Measurements from ENCODE around the gene LPIN2. TPM values are rescaled to one million over a fixed set of nuclear protein-coding genes. Genes with fewer than 3 reads are reported as not detected.
"Not testable (repeated sequence)": the region's sequence is repeated elsewhere in the genome, so short reads cannot be mapped to it uniquely, and the experiment has no call there.

LPIN2 gene
- total and polyA plus RNA-seq, 4 donors, result 58.6 to 284 (median 103) TPM

DNA sequence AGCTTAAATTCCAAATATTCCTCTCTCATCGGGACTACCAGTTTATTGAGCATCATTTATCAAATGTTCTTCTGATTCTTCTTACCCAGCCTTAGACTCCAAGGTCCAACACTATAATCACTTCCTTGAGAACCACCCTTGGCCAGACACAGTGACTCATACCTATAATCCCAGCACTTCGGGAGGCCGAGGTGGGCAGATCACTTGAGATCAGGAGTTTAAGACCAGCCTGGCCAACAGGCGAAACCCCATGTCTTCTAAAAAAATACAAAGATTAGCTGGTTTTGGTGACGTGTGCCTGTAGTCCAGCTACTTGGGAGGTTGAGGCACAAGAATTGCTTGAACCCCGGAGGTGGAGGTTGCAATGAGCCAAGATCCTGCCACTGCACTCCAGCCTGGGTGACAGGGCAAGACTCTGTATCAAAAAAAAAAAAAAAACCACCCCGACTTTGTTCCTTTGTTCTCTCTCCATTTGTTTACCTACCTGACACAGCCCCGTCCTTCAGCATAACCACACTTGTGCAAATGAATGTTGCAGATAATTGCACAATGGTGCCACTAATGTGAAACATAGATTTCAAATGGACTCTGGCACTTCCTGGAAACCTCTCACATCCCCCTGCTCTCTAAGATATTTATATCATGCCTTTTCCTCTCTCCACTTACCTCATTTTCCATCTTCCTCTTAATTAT is 38.9 kb upstream of the LPIN2 start:
- no peak overlapping the region for H3K4me3 ChIP-seq (ENCODE audit: low read depth in 1 of 3, low read length in 3 of 3)
- no peaks in the 10 kb centered on the region for H3K9me3 ChIP-seq (ENCODE audit: control insufficient read depth in 4 of 4, low read length in 3 of 4)
- H3K9ac ChIP-seq (ENCODE audit: low read depth in 1 of 2, low read length in 2 of 2), result no peak overlapping the region
- H3K4me1 ChIP-seq (ENCODE audit: control insufficient read depth in 4 of 4, insufficient read depth in 4 of 4, low read length in 3 of 4), result peaks cover 0 to 14% (median 3%) of the 10 kb centered on the region in 4 donors
- H3K27ac ChIP-seq (ENCODE audit: low read depth in 1 of 2, low read length in 2 of 2), result peak overlapping the region; percentile 60 to 62
- TF ChIP-seq HNF4A (conservative IDR thresholded peaks at IDR 0.05), result peak; percentile 95 to 96
- peak; percentile 77 to 90 for TF ChIP-seq EGR1 (IDR thresholded peaks at IDR 0.05; ENCODE audit: low read depth in 2 of 2)
- TF ChIP-seq NR2F2 (IDR thresholded peaks at IDR 0.05), result no peak
- TF ChIP-seq GABPA (IDR thresholded peaks at IDR 0.05 in 1 of 2, conservative IDR thresholded peaks at IDR 0.05 in 1 of 2), result no peak
- TF ChIP-seq RXRA (IDR thresholded peaks at IDR 0.05), result peak; percentile 86 to 91
- peak; percentile 62 for TF ChIP-seq FOXA1 (IDR thresholded peaks at IDR 0.05)
- TF ChIP-seq SP1 (IDR thresholded peaks at IDR 0.05), result peak; percentile 96
- TF ChIP-seq YY1 (IDR thresholded peaks at IDR 0.05), result peak; percentile 78
- TF ChIP-seq JUND (IDR thresholded peaks at IDR 0.05), result peak; percentile 81 to 84
- TF ChIP-seq HNF4G (IDR thresholded peaks at IDR 0.05), result peak; percentile 92
- TF ChIP-seq FOXA2 (IDR thresholded peaks at IDR 0.05), result peak; percentile 64
- TF ChIP-seq, protein P1, sequence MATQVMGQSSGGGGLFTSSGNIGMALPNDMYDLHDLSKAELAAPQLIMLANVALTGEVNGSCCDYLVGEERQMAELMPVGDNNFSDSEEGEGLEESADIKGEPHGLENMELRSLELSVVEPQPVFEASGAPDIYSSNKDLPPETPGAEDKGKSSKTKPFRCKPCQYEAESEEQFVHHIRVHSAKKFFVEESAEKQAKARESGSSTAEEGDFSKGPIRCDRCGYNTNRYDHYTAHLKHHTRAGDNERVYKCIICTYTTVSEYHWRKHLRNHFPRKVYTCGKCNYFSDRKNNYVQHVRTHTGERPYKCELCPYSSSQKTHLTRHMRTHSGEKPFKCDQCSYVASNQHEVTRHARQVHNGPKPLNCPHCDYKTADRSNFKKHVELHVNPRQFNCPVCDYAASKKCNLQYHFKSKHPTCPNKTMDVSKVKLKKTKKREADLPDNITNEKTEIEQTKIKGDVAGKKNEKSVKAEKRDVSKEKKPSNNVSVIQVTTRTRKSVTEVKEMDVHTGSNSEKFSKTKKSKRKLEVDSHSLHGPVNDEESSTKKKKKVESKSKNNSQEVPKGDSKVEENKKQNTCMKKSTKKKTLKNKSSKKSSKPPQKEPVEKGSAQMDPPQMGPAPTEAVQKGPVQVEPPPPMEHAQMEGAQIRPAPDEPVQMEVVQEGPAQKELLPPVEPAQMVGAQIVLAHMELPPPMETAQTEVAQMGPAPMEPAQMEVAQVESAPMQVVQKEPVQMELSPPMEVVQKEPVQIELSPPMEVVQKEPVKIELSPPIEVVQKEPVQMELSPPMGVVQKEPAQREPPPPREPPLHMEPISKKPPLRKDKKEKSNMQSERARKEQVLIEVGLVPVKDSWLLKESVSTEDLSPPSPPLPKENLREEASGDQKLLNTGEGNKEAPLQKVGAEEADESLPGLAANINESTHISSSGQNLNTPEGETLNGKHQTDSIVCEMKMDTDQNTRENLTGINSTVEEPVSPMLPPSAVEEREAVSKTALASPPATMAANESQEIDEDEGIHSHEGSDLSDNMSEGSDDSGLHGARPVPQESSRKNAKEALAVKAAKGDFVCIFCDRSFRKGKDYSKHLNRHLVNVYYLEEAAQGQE (IDR thresholded peaks at IDR 0.05), result peak; percentile 39
- no peak for TF ChIP-seq TAF1 (conservative IDR thresholded peaks at IDR 0.05)
- TF ChIP-seq, protein P2, sequence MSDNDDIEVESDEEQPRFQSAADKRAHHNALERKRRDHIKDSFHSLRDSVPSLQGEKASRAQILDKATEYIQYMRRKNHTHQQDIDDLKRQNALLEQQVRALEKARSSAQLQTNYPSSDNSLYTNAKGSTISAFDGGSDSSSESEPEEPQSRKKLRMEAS (IDR thresholded peaks at IDR 0.05), result peak; percentile 98
- peak; percentile 58 to 67 for TF ChIP-seq RAD21 (IDR thresholded peaks at IDR 0.05)
- TF ChIP-seq, protein P3, sequence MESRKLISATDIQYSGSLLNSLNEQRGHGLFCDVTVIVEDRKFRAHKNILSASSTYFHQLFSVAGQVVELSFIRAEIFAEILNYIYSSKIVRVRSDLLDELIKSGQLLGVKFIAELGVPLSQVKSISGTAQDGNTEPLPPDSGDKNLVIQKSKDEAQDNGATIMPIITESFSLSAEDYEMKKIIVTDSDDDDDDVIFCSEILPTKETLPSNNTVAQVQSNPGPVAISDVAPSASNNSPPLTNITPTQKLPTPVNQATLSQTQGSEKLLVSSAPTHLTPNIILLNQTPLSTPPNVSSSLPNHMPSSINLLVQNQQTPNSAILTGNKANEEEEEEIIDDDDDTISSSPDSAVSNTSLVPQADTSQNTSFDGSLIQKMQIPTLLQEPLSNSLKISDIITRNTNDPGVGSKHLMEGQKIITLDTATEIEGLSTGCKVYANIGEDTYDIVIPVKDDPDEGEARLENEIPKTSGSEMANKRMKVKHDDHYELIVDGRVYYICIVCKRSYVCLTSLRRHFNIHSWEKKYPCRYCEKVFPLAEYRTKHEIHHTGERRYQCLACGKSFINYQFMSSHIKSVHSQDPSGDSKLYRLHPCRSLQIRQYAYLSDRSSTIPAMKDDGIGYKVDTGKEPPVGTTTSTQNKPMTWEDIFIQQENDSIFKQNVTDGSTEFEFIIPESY (IDR thresholded peaks at IDR 0.05), result peak; percentile 64
- TF ChIP-seq, protein P4, sequence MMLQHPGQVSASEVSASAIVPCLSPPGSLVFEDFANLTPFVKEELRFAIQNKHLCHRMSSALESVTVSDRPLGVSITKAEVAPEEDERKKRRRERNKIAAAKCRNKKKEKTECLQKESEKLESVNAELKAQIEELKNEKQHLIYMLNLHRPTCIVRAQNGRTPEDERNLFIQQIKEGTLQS (IDR thresholded peaks at IDR 0.05), result peak; percentile 72
- TF ChIP-seq, protein P5, sequence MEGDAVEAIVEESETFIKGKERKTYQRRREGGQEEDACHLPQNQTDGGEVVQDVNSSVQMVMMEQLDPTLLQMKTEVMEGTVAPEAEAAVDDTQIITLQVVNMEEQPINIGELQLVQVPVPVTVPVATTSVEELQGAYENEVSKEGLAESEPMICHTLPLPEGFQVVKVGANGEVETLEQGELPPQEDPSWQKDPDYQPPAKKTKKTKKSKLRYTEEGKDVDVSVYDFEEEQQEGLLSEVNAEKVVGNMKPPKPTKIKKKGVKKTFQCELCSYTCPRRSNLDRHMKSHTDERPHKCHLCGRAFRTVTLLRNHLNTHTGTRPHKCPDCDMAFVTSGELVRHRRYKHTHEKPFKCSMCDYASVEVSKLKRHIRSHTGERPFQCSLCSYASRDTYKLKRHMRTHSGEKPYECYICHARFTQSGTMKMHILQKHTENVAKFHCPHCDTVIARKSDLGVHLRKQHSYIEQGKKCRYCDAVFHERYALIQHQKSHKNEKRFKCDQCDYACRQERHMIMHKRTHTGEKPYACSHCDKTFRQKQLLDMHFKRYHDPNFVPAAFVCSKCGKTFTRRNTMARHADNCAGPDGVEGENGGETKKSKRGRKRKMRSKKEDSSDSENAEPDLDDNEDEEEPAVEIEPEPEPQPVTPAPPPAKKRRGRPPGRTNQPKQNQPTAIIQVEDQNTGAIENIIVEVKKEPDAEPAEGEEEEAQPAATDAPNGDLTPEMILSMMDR (IDR thresholded peaks at IDR 0.05; ENCODE audit: low read depth, low read length, missing input control), result no peak
- WGBS, result 61% methylated on average over 8 of the region's 8 CpGs
- H3K36me3 ChIP-seq (ENCODE audit: control insufficient read depth in 4 of 4, insufficient read depth in 3 of 4, low read depth in 1 of 4, low read length in 3 of 4), result no peaks in the 10 kb centered on the region
- H3K27me3 ChIP-seq (ENCODE audit: control insufficient read depth in 4 of 4, insufficient read depth in 4 of 4, low read length in 3 of 4), result no peaks in the 10 kb centered on the region
- DNase-seq (ENCODE audit: low spot score), result no peak

DNA sequence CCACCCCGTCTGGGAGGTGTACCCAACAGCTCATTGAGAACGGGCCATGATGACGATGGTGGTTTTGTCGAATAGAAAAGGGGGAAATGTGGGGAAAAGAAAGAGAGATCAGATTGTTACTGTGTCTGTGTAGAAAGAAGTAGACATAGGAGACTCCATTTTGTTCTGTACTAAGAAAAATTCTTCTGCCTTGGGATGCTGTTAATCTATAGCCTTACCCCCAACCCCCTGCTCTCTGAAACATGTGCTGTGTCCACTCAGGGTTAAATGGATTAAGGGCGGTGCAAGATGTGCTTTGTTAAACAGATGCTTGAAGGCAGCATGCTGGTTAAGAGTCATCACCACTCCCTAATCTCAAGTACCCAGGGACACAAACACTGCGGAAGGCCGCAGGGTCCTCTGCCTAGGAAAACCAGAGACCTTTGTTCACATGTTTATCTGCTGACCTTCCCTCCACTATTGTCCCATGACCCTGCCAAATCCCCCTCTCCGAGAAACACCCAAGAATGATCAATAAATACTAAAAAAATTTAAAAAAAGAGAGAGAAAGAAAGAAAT is 37.0 kb upstream of the LPIN2 start:
- not testable (repeated sequence) for H3K4me3 ChIP-seq (ENCODE audit: low read depth in 1 of 3, low read length in 3 of 3); H3K9ac ChIP-seq (ENCODE audit: low read depth in 1 of 2, low read length in 2 of 2); H3K27me3 ChIP-seq (ENCODE audit: control insufficient read depth in 4 of 4, insufficient read depth in 4 of 4, low read length in 3 of 4); H3K27ac ChIP-seq (ENCODE audit: low read depth in 1 of 2, low read length in 2 of 2); H3K9me3 ChIP-seq (ENCODE audit: control insufficient read depth in 4 of 4, low read length in 3 of 4); DNase-seq (ENCODE audit: low spot score); H3K36me3 ChIP-seq (ENCODE audit: control insufficient read depth in 4 of 4, insufficient read depth in 3 of 4, low read depth in 1 of 4, low read length in 3 of 4)
- peaks cover 2 to 21% (median 10%) of the 10 kb centered on the region in 4 donors for H3K4me1 ChIP-seq (ENCODE audit: control insufficient read depth in 4 of 4, insufficient read depth in 4 of 4, low read length in 3 of 4)
- WGBS, result 71% methylated on average over 3 of the region's 8 CpGs
